HCT116 (cell line): ENCODE measurements around the gene CTNNAL1. TPM values are rescaled to one million over a fixed set of nuclear protein-coding genes. Genes with fewer than 3 reads are reported as not detected.

ENCODE experiments used
- ATAC-seq: fragments of 200-7000 bp; cut with Tn5 transposase; 2 replicates; pipeline ENCODE4 v1.9.1; 2020; ENCODE audit warnings: mild to moderate bottlenecking, moderate library complexity
- BruUV-seq: library from RNA; stranded (reverse); fragments of 400-500 nt; replicated peaks from 2 replicates; lab custom pipeline; 2021; lab: Mats Ljungman, UMichigan
- CTCF ChIA-PET: fragments of 300-600 bp; sonication (Branson Sonifier 250); formaldehyde crosslinking; loops from one replicate; lab custom pipeline; 2021; ENCODE audit warnings: antibody characterized with exemption; lab: Charles Lee
- POLR2A ChIA-PET: fragments of 300-600, 350-600 bp; sonication (Branson Sonifier 250); formaldehyde crosslinking; loops from one replicate; lab custom pipeline; 2021; ENCODE audit warnings: antibody characterized with exemption; lab: Charles Lee
- RAD21 ChIA-PET, 2 experiments: fragments of 300-600 bp; sonication (Branson Sonifier 250); formaldehyde crosslinking; loops; one replicate each; lab custom pipeline; 2023; ENCODE audit warnings: low total read pairs in 2 of 2; ENCODE audit not compliant: uncharacterized antibody in 2 of 2, unreplicated experiment in 2 of 2, low non-redundant PET in 1 of 2; lab: Charles Lee
- DNase-seq: peaks from one replicate; pipeline ENCODE4 v3.0.0-alpha.2; 2010; ENCODE audit warnings: low read depth, low spot score
- H2AFZ ChIP-seq: fragments of 200-600 bp; shearing (Covaris generic), sonication (generic); 2 replicates; pipeline ENCODE4 v1.6.1; 2017; ENCODE audit warnings: low read depth, mixed run types, mixed read lengths, antibody characterized with exemption, low read length; ENCODE audit not compliant: poor library complexity, severe bottlenecking
- H3K27ac ChIP-seq: 2 replicates; pipeline ENCODE4 v1.5.1; 2012; ENCODE audit warnings: low read depth, low read length
- H3K27me3 ChIP-seq: fragments of 200-600 bp; sonication (generic); 2 replicates; pipeline ENCODE4 v1.6.1; 2016; ENCODE audit warnings: mixed run types, low read length, mixed read lengths; ENCODE audit not compliant: insufficient read depth
- H3K36me3 ChIP-seq, 2 experiments: fragments of 200-500 bp in 1 of 2; fragments of 200-600 bp in 1 of 2; sonication (Bioruptor generic) in 1 of 2; sonication (generic) in 1 of 2; 2 replicates each; pipeline versions ENCODE4 v1.5.1 to v1.6.1; 2014 to 2016; ENCODE audit warnings: low read length in 2 of 2, inconsistent platforms in 1 of 2, mixed read lengths in 1 of 2, mixed run types in 1 of 2; ENCODE audit not compliant: insufficient read depth in 2 of 2, control insufficient read depth in 1 of 2
- H3K4me1 ChIP-seq, 2 experiments: fragments of 200-600 bp in 1 of 2; sonication (generic) in 1 of 2; 2 replicates each; pipeline versions ENCODE4 v1.5.1 to v1.6.1; 2012 to 2017; ENCODE audit warnings: low read length in 2 of 2, inconsistent platforms in 1 of 2, mild to moderate bottlenecking in 1 of 2, mixed read lengths in 1 of 2, mixed run types in 1 of 2, moderate library complexity in 1 of 2; ENCODE audit not compliant: insufficient read depth in 2 of 2, control insufficient read depth in 1 of 2
- H3K4me2 ChIP-seq: fragments of 200-600 bp; sonication (generic); 2 replicates; pipeline ENCODE4 v1.6.1; 2017; ENCODE audit warnings: mixed run types, low read length, mixed read lengths
- H3K4me3 ChIP-seq, 2 experiments: fragments of 200-600 bp in 1 of 2; sonication (generic) in 1 of 2; replicated peaks in 1 of 2; 2 replicates each; pipeline ENCODE4 v1.5.1; 2011 to 2016; ENCODE audit warnings: low read length in 2 of 2, control low read depth in 1 of 2, low read depth in 1 of 2, mild to moderate bottlenecking in 1 of 2, mixed read lengths in 1 of 2, mixed run types in 1 of 2
- H3K79me2 ChIP-seq: fragments of 200-600 bp; sonication (generic); 2 replicates; pipeline ENCODE4 v1.6.1; 2017; ENCODE audit warnings: mild to moderate bottlenecking, mixed run types, low read length, moderate library complexity, mixed read lengths; ENCODE audit not compliant: insufficient read depth
- H3K9ac ChIP-seq: fragments of 200-600 bp; sonication (generic); 2 replicates; pipeline ENCODE4 v1.6.1; 2016; ENCODE audit warnings: low read length, mixed read lengths
- H3K9me2 ChIP-seq: fragments of 200-600 bp; sonication (generic), shearing (Covaris generic); 2 replicates; pipeline ENCODE4 v1.6.1; 2017; ENCODE audit warnings: mixed run types, mild to moderate bottlenecking, moderate library complexity; ENCODE audit not compliant: insufficient read depth
- H3K9me3 ChIP-seq, 2 experiments: fragments of 200-500 bp in 1 of 2; fragments of 200-600 bp in 1 of 2; sonication (Bioruptor generic) in 1 of 2; sonication (generic) in 1 of 2; 2 replicates each; pipeline ENCODE4 v1.6.1; 2014 to 2017; ENCODE audit warnings: low read length in 2 of 2, mixed read lengths in 2 of 2, inconsistent platforms in 1 of 2, low read depth in 1 of 2, mild to moderate bottlenecking in 1 of 2, mixed run types in 1 of 2, moderate library complexity in 1 of 2; ENCODE audit not compliant: control insufficient read depth in 1 of 2, insufficient read depth in 1 of 2
- H4K20me1 ChIP-seq: fragments of 200-600 bp; sonication (generic), shearing (Covaris generic); 2 replicates; pipeline ENCODE4 v1.6.1; 2017; ENCODE audit warnings: mixed run types, mild to moderate bottlenecking, moderate library complexity; ENCODE audit not compliant: insufficient read depth
- CBX3 ChIP-seq: IDR thresholded peaks from 2 replicates; pipeline ENCODE4 v1.6.1; 2012; ENCODE audit warnings: low read depth
- CEBPB ChIP-seq: IDR thresholded peaks from 2 replicates; pipeline ENCODE4 v1.6.1; 2012; ENCODE audit warnings: low read depth
- EGR1 ChIP-seq: IDR thresholded peaks from 2 replicates; pipeline ENCODE4 v1.6.1; 2012; ENCODE audit warnings: low read depth
- EZH2phosphoT487 ChIP-seq: fragments of 200-600 bp; IDR thresholded peaks from 2 replicates; pipeline ENCODE4 v1.6.1; 2018; ENCODE audit warnings: antibody characterized with exemption, borderline replicate concordance
- FOSL1 ChIP-seq: IDR thresholded peaks from 2 replicates; pipeline ENCODE4 v1.6.1; 2012; ENCODE audit warnings: low read depth
- JUND ChIP-seq: IDR thresholded peaks from 2 replicates; pipeline ENCODE4 v1.6.1; 2012
- POLR2A ChIP-seq: IDR thresholded peaks from 2 replicates; pipeline ENCODE4 v1.7.0; 2011; ENCODE audit warnings: borderline replicate concordance; ENCODE audit not compliant: insufficient read depth, insufficient read length; ENCODE audit errors: extremely low read depth
- RAD21 ChIP-seq: IDR thresholded peaks from 2 replicates; pipeline ENCODE4 v1.6.1; 2012; ENCODE audit warnings: low read depth, mild to moderate bottlenecking
- SIN3A ChIP-seq: IDR thresholded peaks from 2 replicates; pipeline ENCODE4 v1.6.1; 2012; ENCODE audit warnings: low read depth
- SP1 ChIP-seq: IDR thresholded peaks from 2 replicates; pipeline ENCODE4 v1.6.1; 2012; ENCODE audit warnings: low read depth
- SRF ChIP-seq: IDR thresholded peaks from 2 replicates; pipeline ENCODE4 v1.6.1; 2012; ENCODE audit warnings: low read depth
- TCF7L2 ChIP-seq: IDR thresholded peaks from 2 replicates; pipeline ENCODE4 v1.7.0; 2011; ENCODE audit warnings: borderline replicate concordance, inconsistent platforms; ENCODE audit not compliant: insufficient read depth, insufficient read length; ENCODE audit errors: extremely low read depth
- YY1 ChIP-seq: IDR thresholded peaks from 2 replicates; pipeline ENCODE4 v1.6.1; 2011; ENCODE audit warnings: low read length, low read depth, moderate library complexity, mild to moderate bottlenecking; ENCODE audit not compliant: insufficient replicate concordance; ENCODE audit errors: extremely low read depth
- ZFX ChIP-seq: fragments of 450-650 bp; IDR thresholded peaks from 2 replicates; pipeline ENCODE4 v1.6.1; 2017
- intact Hi-C: fragments of 100-400 bp; cut with micrococcal nuclease; formaldehyde crosslinking; loops from 2 replicates; pipeline ENCODE4 v1.10.0; 2022
- total RNA-seq: library from RNA; stranded (reverse); gene quantifications from one replicate; pipeline ENCODE4 v1.2.1, GENCODE V29; 2021; ENCODE audit not compliant: unreplicated experiment
- TF ChIP-seq, protein P1 (sequence below): IDR thresholded peaks from 2 replicates; pipeline ENCODE4 v1.6.1; 2012
- TF ChIP-seq, protein P2 (sequence below): IDR thresholded peaks from 2 replicates; pipeline ENCODE4 v1.6.1; 2012; ENCODE audit warnings: low read depth
- TF ChIP-seq, protein P3 (sequence below), 3 experiments: fragments of 200-600 bp in 1 of 3; sonication (generic) in 1 of 3; IDR thresholded peaks in 2 of 3; conservative IDR thresholded peaks in 1 of 3; 2 replicates each; pipeline ENCODE4 v1.5.1; 2012 to 2017; ENCODE audit warnings: low read depth in 2 of 3, low read length in 2 of 3, antibody characterized with exemption in 1 of 3, borderline replicate concordance in 1 of 3, control low read depth in 1 of 3, mild to moderate bottlenecking in 1 of 3, mixed read lengths in 1 of 3, mixed run types in 1 of 3, moderate library complexity in 1 of 3; ENCODE audit not compliant: insufficient read depth in 1 of 3
- TF ChIP-seq, protein P4 (sequence below): IDR thresholded peaks from 2 replicates; pipeline ENCODE4 v1.6.1; 2012

The CTNNAL1 gene
- total RNA-seq, 1 experiment from 2014 or later, result 87.2 TPM

DNA sequence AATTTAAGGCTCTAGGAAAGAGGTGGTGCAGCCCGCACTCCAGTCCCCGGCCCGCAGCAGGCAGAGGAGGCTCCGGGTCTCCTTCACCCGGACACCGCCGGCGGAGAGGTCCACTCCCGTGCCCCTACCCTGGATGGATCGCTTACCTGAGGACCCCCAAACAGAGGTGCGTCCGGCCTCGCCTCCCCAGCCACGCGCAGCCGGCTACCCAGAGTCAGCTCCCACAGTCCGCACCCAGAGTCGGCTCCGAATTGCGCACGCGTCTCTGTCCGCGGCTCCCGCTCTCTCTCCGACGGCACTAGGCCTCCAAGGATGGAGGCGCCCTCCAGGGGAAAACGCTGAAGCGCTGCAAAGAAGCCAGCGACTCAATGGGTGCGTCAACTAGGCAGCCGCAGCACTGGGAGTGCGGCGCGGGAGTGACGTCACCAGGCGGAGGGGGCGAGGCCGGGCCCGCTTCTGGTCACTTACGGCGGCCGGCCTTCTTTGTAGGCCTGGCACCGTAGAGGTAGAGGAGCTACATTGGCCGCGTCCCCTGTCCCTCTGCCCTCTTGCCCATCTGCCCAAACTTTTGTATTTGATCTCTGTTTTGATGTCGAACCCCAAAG, 79.5 kb downstream of the CTNNAL1 start, which contains the start of gene ELP1 (continued):
- TF ChIP-seq, protein P1, sequence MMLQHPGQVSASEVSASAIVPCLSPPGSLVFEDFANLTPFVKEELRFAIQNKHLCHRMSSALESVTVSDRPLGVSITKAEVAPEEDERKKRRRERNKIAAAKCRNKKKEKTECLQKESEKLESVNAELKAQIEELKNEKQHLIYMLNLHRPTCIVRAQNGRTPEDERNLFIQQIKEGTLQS, result no peak
- TF ChIP-seq SRF, result peak; percentile 77
- peak; percentile 72 for TF ChIP-seq YY1

DNA sequence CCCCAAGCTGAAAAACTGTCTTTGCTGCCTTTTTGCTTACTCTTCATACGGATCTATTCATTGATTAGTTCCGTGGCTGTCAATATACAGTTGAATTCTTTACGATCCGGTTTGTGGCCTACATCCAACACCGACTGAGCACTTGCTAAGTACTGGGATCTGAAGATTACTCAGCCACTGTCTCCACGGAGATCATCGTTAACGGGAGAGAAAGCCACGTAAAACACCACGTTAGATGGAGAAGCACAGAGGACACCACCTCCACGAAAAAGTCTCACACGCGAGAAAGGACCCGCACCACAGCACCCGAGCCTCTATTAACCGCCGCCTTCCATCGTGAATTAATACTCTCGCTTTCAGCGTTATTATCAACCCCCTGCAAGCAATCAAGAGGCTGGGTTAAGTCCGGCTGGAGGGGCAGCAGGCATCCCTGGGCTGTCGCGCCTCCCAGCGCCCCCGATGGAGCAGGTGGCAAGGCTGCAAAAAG, 80.0 kb downstream of the CTNNAL1 start:
- intact Hi-C loops, result no loop called here
- CTCF ChIA-PET, result no interaction called here
- Histone ChIP-seq H2AFZ (no peak overlapping the region), H3K9me2 (no peaks in the 10 kb centered on the region), H3K9ac (peak overlapping the region; percentile 87), H3K27ac (peak overlapping the region; percentile 83), H3K36me3 (peaks cover 0 to 5% of the 10 kb centered on the region in 2 experiments; a peak in 2 of 4 replicates), H3K79me2 (peaks cover 46% of the 10 kb centered on the region), H3K4me3 (peak overlapping the region; percentile 83 to 97), H3K9me3 (no peaks in the 10 kb centered on the region), H4K20me1 (no peaks in the 10 kb centered on the region), H3K4me1 (peaks cover 4 to 14% of the 10 kb centered on the region in 2 experiments; a peak in 3 of 4 replicates), H3K27me3 (no peaks in the 10 kb centered on the region), H3K4me2 (peak overlapping the region; percentile 96)
- no peak for TF ChIP-seq YY1
- TF ChIP-seq CEBPB, result no peak
- TF ChIP-seq, protein P1, result no peak
- TF ChIP-seq, protein P2, sequence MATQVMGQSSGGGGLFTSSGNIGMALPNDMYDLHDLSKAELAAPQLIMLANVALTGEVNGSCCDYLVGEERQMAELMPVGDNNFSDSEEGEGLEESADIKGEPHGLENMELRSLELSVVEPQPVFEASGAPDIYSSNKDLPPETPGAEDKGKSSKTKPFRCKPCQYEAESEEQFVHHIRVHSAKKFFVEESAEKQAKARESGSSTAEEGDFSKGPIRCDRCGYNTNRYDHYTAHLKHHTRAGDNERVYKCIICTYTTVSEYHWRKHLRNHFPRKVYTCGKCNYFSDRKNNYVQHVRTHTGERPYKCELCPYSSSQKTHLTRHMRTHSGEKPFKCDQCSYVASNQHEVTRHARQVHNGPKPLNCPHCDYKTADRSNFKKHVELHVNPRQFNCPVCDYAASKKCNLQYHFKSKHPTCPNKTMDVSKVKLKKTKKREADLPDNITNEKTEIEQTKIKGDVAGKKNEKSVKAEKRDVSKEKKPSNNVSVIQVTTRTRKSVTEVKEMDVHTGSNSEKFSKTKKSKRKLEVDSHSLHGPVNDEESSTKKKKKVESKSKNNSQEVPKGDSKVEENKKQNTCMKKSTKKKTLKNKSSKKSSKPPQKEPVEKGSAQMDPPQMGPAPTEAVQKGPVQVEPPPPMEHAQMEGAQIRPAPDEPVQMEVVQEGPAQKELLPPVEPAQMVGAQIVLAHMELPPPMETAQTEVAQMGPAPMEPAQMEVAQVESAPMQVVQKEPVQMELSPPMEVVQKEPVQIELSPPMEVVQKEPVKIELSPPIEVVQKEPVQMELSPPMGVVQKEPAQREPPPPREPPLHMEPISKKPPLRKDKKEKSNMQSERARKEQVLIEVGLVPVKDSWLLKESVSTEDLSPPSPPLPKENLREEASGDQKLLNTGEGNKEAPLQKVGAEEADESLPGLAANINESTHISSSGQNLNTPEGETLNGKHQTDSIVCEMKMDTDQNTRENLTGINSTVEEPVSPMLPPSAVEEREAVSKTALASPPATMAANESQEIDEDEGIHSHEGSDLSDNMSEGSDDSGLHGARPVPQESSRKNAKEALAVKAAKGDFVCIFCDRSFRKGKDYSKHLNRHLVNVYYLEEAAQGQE, result no peak
- TF ChIP-seq JUND, result no peak
- TF ChIP-seq, protein P3, sequence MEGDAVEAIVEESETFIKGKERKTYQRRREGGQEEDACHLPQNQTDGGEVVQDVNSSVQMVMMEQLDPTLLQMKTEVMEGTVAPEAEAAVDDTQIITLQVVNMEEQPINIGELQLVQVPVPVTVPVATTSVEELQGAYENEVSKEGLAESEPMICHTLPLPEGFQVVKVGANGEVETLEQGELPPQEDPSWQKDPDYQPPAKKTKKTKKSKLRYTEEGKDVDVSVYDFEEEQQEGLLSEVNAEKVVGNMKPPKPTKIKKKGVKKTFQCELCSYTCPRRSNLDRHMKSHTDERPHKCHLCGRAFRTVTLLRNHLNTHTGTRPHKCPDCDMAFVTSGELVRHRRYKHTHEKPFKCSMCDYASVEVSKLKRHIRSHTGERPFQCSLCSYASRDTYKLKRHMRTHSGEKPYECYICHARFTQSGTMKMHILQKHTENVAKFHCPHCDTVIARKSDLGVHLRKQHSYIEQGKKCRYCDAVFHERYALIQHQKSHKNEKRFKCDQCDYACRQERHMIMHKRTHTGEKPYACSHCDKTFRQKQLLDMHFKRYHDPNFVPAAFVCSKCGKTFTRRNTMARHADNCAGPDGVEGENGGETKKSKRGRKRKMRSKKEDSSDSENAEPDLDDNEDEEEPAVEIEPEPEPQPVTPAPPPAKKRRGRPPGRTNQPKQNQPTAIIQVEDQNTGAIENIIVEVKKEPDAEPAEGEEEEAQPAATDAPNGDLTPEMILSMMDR (IDR thresholded peaks at IDR 0.05 in 2 of 3, conservative IDR thresholded peaks at IDR 0.05 in 1 of 3; ENCODE audit: borderline replicate concordance in 1 of 3, insufficient read depth in 1 of 3, low read depth in 2 of 3, low read length in 2 of 3), result no peak
- no peak for TF ChIP-seq POLR2A
- no peak for TF ChIP-seq TCF7L2
- TF ChIP-seq SP1, result no peak
- TF ChIP-seq EZH2phosphoT487, result no peak
- no peak for TF ChIP-seq SRF
- no peak for TF ChIP-seq SIN3A
- no peak for TF ChIP-seq CBX3
- TF ChIP-seq FOSL1, result no peak
- TF ChIP-seq, protein P4, sequence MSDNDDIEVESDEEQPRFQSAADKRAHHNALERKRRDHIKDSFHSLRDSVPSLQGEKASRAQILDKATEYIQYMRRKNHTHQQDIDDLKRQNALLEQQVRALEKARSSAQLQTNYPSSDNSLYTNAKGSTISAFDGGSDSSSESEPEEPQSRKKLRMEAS, result no peak
- TF ChIP-seq EGR1, result no peak
- TF ChIP-seq RAD21, result no peak
- TF ChIP-seq ZFX, result no peak
- ATAC-seq (no peak), DNase-seq (no peak)
- BruUV-seq, result no TSS peak
- POLR2A ChIA-PET, result no interaction called here
- RAD21 ChIA-PET, result no interaction called here
